ENCODE results near the gene DPEP2.
"Not testable (repeated sequence)": the region's sequence is repeated elsewhere in the genome, so short reads cannot be mapped to it uniquely, and the experiment has no call there.

DPEP2 gene, protein sequence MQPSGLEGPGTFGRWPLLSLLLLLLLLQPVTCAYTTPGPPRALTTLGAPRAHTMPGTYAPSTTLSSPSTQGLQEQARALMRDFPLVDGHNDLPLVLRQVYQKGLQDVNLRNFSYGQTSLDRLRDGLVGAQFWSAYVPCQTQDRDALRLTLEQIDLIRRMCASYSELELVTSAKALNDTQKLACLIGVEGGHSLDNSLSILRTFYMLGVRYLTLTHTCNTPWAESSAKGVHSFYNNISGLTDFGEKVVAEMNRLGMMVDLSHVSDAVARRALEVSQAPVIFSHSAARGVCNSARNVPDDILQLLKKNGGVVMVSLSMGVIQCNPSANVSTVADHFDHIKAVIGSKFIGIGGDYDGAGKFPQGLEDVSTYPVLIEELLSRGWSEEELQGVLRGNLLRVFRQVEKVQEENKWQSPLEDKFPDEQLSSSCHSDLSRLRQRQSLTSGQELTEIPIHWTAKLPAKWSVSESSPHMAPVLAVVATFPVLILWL

GRCh38 chr16:67998779-67999688, at the start of gene DPEP2:
DPEP2 (minus strand) TSS chr16:67999484; CDS start chr16:67993212, 6,272 bp downstream.
- peak; percentile 42 for DNase-seq

DNA sequence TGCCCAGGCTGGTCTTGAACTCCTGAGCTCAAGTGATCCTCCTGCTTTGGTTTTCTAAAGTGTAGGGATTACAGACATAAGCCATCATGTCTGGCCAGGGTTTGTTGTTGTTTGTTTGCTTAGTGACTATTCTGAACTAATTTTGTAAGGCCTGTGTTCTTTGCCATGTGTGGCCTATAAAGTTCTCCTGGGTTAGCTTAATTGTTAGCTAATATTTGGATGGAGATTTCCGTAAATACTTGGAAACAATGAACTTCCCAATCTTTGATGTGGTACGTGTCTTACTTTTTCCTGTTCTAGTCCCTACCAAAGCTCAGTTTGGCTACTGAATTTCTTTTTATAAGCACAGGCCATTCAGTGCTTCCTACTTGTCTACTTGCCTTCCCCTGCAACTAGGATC, 48.7 kb upstream of the DPEP2 start:
- DNase-seq: no peak

- DNase-seq: no peak
These were observed 46.8 kb upstream of the DPEP2 start for GRCh38 chr16:68046106-68046505.

DNA sequence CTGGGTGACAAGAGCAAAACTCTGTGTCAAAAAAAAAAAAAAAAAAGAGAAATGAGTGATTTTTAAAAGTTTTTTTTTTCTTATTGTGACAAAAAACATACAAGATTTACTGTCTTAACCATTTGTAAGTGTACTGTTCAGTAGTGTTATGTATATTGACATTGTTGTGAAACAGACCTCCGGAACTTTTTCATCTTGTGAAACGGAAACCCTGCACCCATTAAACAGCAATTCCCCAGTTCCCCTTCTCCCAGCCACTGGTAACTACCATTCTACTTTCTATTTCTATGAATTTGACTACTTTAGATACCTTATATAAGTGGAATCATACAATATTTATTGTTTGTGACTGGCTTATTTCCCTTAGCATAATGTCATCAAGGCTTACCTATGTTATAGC, 42.5 kb upstream of the DPEP2 start:
- no peak for DNase-seq

DNA sequence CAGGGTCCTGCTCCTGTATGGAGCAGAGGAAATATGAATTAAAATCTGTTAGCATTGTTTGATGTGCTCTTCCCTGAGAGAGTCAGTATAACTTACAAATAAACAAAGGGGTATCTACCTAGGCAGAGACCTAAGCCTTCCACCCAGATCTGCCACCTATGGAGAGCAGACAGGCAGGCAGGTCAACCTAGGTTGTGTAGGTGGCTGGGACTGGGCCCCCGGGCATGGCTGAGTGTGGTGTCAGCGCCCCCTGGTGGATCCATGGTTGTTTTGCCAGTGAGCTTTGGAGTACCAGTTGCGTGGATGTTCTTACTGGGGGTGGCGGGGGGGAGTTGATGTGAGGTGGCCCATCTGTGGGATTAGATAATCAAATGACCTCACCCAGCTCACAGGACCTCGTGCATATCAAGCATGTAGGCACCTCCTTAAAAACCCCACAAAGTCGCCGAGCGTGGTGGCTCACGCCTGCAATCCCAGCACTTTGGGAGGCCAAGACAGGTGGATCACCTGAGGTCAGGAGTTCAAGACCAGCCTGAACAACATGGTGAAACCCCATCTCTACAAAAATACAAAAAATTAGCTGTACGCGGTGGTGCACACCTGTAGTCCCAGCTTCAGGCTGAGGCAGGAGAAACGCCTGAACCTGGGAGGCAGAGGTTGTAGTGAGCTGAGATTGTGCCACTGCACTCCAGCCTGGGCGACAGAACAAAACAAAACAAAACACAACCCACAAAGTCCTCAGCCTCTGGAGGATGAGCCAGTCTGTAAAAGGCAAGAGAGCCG, 41.4 kb upstream of the DPEP2 start:
- DNase-seq: peak; percentile 92

- no peak for DNase-seq
These were observed 38.7 kb upstream of the DPEP2 start for GRCh38 chr16:68037841-68038597.

- no peak for DNase-seq
These were observed 35.9 kb upstream of the DPEP2 start for GRCh38 chr16:68035227-68035626.

- no peak for DNase-seq
These were observed 33.8 kb upstream of the DPEP2 start for GRCh38 chr16:68033101-68033500.

DNA sequence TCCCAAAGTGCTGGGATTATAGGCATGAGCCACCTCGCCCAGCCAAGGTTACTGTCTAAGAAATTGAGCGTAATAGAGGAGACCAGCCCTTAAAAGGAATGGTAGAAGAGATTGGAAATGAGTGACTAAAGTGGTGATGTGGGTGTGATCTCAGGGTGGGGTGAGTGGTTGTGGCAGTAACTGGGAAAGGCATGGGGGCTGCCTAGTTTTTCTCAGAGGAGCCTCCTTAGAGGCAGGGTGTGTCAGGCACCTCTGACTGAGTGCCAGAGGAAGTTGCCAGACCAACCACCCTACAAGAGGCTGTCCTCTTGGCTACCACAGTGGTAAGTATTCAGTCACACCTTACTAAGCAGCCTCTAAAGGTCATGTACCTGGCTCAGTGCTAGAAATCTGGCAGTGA, 32.7 kb upstream of the DPEP2 start:
- no peak for DNase-seq

- not testable (repeated sequence) for DNase-seq
These were observed 30.8 kb upstream of the DPEP2 start for GRCh38 chr16:68030108-68030507.

DNA sequence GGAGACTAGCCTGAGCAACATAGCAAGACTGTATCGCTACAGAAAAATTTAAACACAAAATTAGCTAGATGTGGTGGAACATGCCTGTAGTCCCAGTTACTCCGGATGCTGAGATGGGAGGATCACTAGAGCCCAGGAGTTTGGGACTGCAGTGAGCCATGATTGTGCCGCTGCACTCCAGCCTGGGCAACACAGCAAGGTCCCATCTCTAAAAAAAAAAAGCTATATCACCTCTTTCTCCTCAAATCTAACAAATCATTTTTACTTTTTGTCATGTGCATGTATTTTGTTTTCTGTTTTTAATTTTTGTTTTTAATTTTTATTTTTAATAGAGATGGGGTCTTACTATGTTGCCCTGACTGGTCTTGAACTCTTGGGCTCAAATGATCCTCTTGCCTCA, 29.7 kb upstream of the DPEP2 start:
- DNase-seq: no peak

- peak; percentile 96 for DNase-seq
These were observed 23.6 kb upstream of the DPEP2 start, which contains the start of the genes DDX28 and DUS2 for GRCh38 chr16:68022728-68023537. DDX28 (minus strand) TSS chr16:68023232; CDS start chr16:68023202, 30 bp downstream. DUS2 (plus strand) TSS chr16:68023284; CDS start chr16:68038024, 14,740 bp downstream.

DNA sequence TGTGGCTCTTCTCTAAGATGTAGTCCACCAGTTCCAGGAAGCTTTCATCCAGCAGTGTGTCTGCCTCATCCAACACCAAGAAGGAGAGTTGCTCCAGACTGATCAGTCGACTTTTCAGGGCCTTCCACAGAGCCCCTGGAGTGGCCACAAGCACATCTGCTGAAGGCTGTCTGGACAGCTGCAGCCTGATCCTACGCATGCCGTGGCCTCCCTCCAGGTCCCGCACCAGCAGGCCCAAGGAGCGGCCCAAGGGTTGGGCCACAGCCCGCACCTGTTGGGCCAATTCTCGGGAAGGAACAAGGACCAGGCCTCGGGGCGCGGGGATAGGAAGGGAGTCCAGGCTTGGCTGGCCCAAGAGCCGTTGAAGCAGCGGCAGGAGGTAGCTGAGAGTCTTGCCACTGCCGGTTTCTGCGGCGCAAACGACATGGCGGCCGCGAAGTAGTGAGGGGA, 23.0 kb upstream of the DPEP2 start:
- no peak for DNase-seq

DNA sequence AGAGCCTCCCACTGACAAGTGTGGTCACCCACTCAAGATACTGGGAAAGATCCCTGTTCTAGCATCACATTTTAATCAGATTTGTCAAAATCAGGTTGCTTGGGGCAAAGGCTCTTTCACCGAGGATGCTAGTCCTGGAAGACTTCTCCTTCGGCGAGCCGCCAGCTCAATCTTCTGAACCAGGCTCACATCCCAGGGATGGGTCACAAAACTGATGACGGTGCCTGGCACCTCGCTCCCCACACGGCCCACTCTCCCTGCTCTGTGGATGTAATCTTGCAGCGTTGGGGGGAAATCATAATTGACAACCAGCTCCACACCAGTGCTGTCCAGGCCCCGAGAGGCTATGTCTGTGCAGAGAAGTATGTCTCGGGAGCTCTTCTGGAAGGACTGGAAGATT, 22.2 kb upstream of the DPEP2 start:
- DNase-seq: no peak

DNA sequence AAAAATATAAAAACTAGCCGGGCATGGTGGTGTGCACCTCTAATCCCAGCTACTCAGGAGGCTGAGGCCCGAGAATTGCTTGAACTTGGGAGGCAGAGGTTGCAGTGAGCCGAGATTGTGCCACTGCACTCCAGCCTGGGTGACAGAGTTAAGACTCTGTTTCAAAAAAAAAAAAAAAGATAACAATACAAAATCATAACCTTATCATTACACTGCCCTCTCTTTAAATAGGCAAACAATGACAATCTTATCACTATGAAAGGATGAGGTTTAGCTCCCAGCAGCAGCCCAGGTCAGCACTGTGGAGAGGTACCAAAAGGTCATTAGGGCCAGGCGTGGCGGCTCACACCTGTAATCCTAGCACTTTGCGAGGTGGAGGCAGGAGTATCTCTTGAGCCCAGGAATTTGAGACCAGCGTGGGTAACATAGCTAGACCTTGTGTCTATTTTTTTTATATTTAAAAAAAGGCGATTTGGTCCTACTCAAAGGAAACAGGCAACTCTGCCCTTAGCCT, 19.9 kb upstream of the DPEP2 start:
- no peak for DNase-seq

DNA sequence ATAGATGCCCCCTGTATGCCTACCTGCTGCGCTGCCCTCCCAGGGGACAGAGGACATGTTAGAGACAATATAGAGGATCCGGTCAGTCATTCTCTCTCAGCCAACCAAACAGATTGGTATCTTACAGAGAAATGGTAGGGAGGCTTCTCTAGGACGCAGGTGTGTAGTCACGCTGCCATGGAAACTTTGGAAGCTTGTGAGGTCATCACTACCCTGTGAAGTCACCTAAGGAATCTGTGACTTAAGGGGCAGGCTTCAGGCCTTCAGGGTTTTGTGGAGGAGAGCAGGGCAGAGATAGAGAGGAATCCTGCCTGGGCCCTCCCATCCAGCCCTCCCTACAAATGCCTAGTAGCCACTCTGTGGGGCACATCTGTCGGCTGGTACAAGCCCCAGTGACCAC, 16.4 kb upstream of the DPEP2 start, which contains the start of gene DPEP2NB:
Gene DPEP2NB, minus strand, starts transcription at position 231 of the 400 bp plus-strand sequence. Its CDS starts 141 bp downstream, at position 90.
- no peak for DNase-seq

DNA sequence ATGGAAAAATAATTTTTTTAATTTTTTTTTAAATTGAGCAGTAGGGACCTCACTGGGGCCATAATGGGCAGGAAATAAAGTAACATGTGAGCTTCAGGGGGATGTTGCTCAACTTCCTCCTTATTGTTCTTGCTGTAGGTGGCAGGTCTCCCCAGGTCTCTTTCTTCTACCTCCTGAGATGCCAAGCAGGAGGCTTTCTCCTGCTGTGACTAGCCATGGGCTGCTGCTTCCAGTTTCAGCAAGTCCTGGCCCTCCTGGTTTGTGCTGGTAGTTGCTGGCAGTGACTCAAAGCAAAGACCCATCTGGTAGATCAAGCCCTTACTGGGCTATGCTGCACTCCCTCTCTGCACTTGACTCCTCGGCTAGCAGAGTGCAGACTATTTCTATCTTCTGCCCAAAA, 14.2 kb upstream of the DPEP2 start:
- DNase-seq: no peak

GRCh38 chr16:68009872-68010271, 10.6 kb upstream of the DPEP2 start:
- not testable (repeated sequence) for DNase-seq

DNA sequence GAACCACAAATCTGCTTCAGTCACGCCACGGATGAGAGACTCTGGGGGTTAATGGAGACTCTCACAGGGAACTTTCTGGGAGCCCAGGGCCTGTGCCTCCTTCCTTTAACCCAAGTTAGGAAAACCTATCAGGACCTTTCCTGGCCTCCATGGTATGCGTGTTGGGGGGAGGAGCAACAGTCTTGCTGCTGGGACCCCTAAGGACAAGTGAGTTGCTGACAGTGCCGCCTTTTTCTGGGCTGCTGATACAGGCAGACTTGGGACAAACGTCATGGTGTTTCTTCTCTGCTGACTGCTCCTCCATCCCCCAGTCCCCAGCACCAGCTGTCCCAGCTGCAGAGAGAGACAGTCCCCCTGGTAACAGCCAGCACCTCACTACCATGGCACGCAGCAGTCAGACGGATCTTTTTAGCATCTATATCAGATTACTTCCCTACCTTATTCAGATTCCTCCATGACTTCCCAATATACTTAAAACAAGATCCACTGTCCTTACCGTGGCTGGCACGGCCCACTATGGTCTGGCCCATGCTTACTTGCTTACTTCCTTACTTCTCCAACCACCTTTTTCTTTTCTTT, 10.0 kb upstream of the DPEP2 start:
- DNase-seq: no peak

DNA sequence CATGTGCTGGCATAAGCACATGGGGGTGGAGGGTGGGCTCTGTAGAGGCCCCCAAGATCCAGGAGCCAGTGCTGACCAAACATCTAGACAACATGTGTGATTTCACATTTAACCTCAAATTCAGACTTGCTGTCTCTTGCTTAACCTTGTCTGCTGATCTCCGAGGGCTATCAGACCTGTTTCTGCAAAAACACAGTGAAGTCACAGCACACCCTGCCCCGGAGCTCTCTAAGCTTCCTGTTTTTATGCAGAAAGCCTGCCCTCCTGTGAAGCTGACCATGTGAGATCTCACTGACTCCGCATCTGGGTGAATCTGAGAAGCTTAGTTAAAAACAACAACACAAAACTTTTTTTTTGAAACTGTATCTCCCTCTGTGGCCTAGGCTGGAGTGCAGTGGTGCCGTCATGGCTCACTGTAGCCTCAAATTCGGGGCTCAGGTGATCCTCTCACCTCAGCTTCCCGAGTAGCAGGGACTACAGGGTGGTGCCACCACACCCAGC, 6.6 kb upstream of the DPEP2 start:
- DNase-seq: peak; percentile 48

Measured in activated CD4-positive, alpha-beta T cell treated with anti-CD3 and anti-CD28 coated beads, Interleukin-2, amount 50 U/mL, for 1 hour (primary cell).